ENCODE data around the gene SEMA5A.

SEMA5A gene

DNA sequence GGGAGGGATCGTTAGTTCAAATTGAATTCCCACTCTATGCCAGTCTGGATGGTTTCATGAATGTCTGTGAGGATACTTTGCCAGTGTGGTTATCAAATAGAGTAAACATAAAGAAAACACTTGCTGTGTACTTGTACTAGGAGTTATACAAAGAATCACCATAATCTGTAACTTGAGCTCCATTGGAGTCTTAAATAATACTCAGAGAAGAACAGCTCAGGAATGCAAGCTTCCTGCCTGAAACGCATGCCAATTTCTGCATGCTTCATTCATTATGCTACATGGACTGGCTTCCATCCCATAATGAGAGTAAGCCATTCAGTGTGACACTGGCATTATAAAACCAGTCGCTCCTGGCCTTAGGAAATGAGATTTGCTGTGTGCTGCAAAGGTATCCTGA is 351.4 kb downstream of the SEMA5A start:
- TF ChIP-seq, protein P1, sequence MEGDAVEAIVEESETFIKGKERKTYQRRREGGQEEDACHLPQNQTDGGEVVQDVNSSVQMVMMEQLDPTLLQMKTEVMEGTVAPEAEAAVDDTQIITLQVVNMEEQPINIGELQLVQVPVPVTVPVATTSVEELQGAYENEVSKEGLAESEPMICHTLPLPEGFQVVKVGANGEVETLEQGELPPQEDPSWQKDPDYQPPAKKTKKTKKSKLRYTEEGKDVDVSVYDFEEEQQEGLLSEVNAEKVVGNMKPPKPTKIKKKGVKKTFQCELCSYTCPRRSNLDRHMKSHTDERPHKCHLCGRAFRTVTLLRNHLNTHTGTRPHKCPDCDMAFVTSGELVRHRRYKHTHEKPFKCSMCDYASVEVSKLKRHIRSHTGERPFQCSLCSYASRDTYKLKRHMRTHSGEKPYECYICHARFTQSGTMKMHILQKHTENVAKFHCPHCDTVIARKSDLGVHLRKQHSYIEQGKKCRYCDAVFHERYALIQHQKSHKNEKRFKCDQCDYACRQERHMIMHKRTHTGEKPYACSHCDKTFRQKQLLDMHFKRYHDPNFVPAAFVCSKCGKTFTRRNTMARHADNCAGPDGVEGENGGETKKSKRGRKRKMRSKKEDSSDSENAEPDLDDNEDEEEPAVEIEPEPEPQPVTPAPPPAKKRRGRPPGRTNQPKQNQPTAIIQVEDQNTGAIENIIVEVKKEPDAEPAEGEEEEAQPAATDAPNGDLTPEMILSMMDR (IDR thresholded peaks at IDR 0.05): no peak
- no peak overlapping the region for H3K27ac ChIP-seq

GRCh38 chr5:9192266-9192665 is 353.6 kb downstream of the SEMA5A start:
- no peak overlapping the region for H3K4me3 ChIP-seq (ENCODE audit: low read depth in 1 of 2, low read length in 1 of 2)
- no peaks in the 10 kb centered on the region for H3K4me1 ChIP-seq (ENCODE audit: control insufficient read depth in 1 of 2, insufficient read depth in 1 of 2, low read depth in 1 of 2, low read length in 1 of 2)
- no peak overlapping the region for H3K27ac ChIP-seq
- TF ChIP-seq, protein P1 (IDR thresholded peaks at IDR 0.05): no peak
- H3K9me3 ChIP-seq: no peaks in the 10 kb centered on the region
- H3K27me3 ChIP-seq: no peaks in the 10 kb centered on the region
- H3K36me3 ChIP-seq: no peaks in the 10 kb centered on the region

More for the DNA sequence above, 351.4 kb downstream of the SEMA5A start:
- H3K36me3 ChIP-seq: no peaks in the 10 kb centered on the region
- H3K4me3 ChIP-seq (ENCODE audit: low read depth in 1 of 2, low read length in 1 of 2): no peak overlapping the region
- no peaks in the 10 kb centered on the region for H3K4me1 ChIP-seq (ENCODE audit: control insufficient read depth in 1 of 2, insufficient read depth in 1 of 2, low read depth in 1 of 2, low read length in 1 of 2)
- H3K9me3 ChIP-seq: no peaks in the 10 kb centered on the region
- no peaks in the 10 kb centered on the region for H3K27me3 ChIP-seq

GRCh38 chr5:9189681-9190080 is 356.2 kb downstream of the SEMA5A start:
- no peaks in the 10 kb centered on the region for H3K4me1 ChIP-seq (ENCODE audit: control insufficient read depth in 1 of 2, insufficient read depth in 1 of 2, low read depth in 1 of 2, low read length in 1 of 2)
- TF ChIP-seq, protein P1 (IDR thresholded peaks at IDR 0.05): no peak

GRCh38 chr5:9188956-9189355 is 356.9 kb downstream of the SEMA5A start:
- H3K27me3 ChIP-seq: no peaks in the 10 kb centered on the region
- TF ChIP-seq, protein P1 (IDR thresholded peaks at IDR 0.05): no peak
- H3K27ac ChIP-seq: no peak overlapping the region
- H3K36me3 ChIP-seq: no peaks in the 10 kb centered on the region
- H3K4me1 ChIP-seq (ENCODE audit: control insufficient read depth in 1 of 2, insufficient read depth in 1 of 2, low read depth in 1 of 2, low read length in 1 of 2): no peaks in the 10 kb centered on the region
- H3K9me3 ChIP-seq: no peaks in the 10 kb centered on the region
- H3K4me3 ChIP-seq (ENCODE audit: low read depth in 1 of 2, low read length in 1 of 2): no peak overlapping the region

More at GRCh38 chr5:9189681-9190080, 356.2 kb downstream of the SEMA5A start:
- Histone ChIP-seq H3K36me3 (no peaks in the 10 kb centered on the region), H3K27ac (no peak overlapping the region), H3K4me3 (ENCODE audit: low read depth in 1 of 2, low read length in 1 of 2) (no peak overlapping the region), H3K27me3 (no peaks in the 10 kb centered on the region), H3K9me3 (no peaks in the 10 kb centered on the region)

- TF ChIP-seq, protein P1 (IDR thresholded peaks at IDR 0.05): no peak
- H3K4me1 ChIP-seq (ENCODE audit: control insufficient read depth in 1 of 2, insufficient read depth in 1 of 2, low read depth in 1 of 2, low read length in 1 of 2): no peaks in the 10 kb centered on the region
- no peaks in the 10 kb centered on the region for H3K27me3 ChIP-seq
- no peak overlapping the region for H3K4me3 ChIP-seq (ENCODE audit: low read depth in 1 of 2, low read length in 1 of 2)
- no peaks in the 10 kb centered on the region for H3K36me3 ChIP-seq
- no peaks in the 10 kb centered on the region for H3K9me3 ChIP-seq
- H3K27ac ChIP-seq: no peak overlapping the region
Observed at GRCh38 chr5:9188131-9188530, 357.7 kb downstream of the SEMA5A start.

DNA sequence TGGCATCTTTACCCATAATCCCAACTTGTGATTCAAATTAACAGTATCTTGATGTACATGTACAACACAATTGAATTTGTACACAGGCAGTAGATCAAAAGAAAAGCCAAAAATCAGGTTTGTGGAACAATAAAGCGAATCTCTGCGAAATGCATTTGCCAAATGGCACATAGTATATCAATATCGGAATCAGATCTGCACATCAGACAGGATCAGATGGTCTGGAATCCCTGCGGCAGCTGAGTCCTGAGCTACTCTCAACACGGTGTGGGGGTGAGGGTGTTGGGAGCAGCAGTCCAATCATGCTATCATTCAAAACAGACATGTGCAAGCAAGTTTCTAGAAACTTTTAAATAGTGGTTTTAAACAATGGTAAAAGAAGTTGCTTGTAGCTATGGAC is 358.3 kb downstream of the SEMA5A start:
- TF ChIP-seq, protein P1 (IDR thresholded peaks at IDR 0.05): no peak
- H3K4me1 ChIP-seq (ENCODE audit: control insufficient read depth in 1 of 2, insufficient read depth in 1 of 2, low read depth in 1 of 2, low read length in 1 of 2): no peaks in the 10 kb centered on the region
- no peak overlapping the region for H3K27ac ChIP-seq
- H3K9me3 ChIP-seq: no peaks in the 10 kb centered on the region
- H3K4me3 ChIP-seq (ENCODE audit: low read depth in 1 of 2, low read length in 1 of 2): no peak overlapping the region
- no peaks in the 10 kb centered on the region for H3K27me3 ChIP-seq
- H3K36me3 ChIP-seq: no peaks in the 10 kb centered on the region

Data from neutrophil (primary cell).